IMR-90 (cell line): ENCODE measurements around the gene WAC. TPM values are rescaled to one million over a fixed set of nuclear protein-coding genes. Genes with fewer than 3 reads are reported as not detected.

Source experiments
- ATAC-seq: fragments of 200-7000 bp; cut with Tn5 transposase; 2 replicates; pipeline ENCODE4 v1.9.1; 2020; ENCODE audit warnings: low read depth, mild to moderate bottlenecking, moderate library complexity
- BruUV-seq: library from RNA; stranded (reverse); fragments of 400-500 nt; replicated peaks from 2 replicates; lab custom pipeline; 2021; lab: Mats Ljungman, UMichigan
- CTCF ChIA-PET: fragments of 300-600 bp; formaldehyde crosslinking; extraction: SDS; loops from one replicate; lab custom pipeline; 2021; ENCODE audit warnings: antibody characterized with exemption; lab: Yijun Ruan, JAX
- POLR2A ChIA-PET: fragments of 300-600 bp; sonication (Branson Sonifier 250); formaldehyde crosslinking; loops from one replicate; lab custom pipeline; 2022; ENCODE audit warnings: antibody characterized with exemption; ENCODE audit not compliant: unreplicated experiment; lab: Charles Lee
- DNase-seq: peaks from one replicate; pipeline ENCODE4 v3.0.0; 2013
- H2AFZ ChIP-seq: replicated peaks from 2 replicates; pipeline ENCODE3; 2013; ENCODE audit warnings: low read length, mild to moderate bottlenecking; ENCODE audit not compliant: poor library complexity
- H2AK5ac ChIP-seq: 2 replicates; pipeline ENCODE4 v1.6.1; 2013; ENCODE audit warnings: low read depth, low read length, inconsistent platforms
- H2AK9ac ChIP-seq: replicated peaks from 2 replicates; pipeline ENCODE3; 2013; ENCODE audit warnings: mild to moderate bottlenecking, low read depth, low read length, moderate library complexity; ENCODE audit not compliant: poor library complexity
- H2BK120ac ChIP-seq: 2 replicates; pipeline ENCODE4 v1.6.1; 2013; ENCODE audit warnings: low read depth, low read length, inconsistent platforms
- H2BK15ac ChIP-seq: 3 replicates; pipeline ENCODE4 v1.6.1; 2013; ENCODE audit warnings: low read depth, low read length, inconsistent platforms
- H2BK20ac ChIP-seq: 2 replicates; pipeline ENCODE4 v1.6.1; 2013; ENCODE audit warnings: low read depth, mild to moderate bottlenecking, inconsistent platforms, low read length, moderate library complexity
- H2BK5ac ChIP-seq: 2 replicates; pipeline ENCODE4 v1.6.1; 2013; ENCODE audit warnings: mild to moderate bottlenecking, low read depth, low read length, inconsistent platforms; ENCODE audit not compliant: poor library complexity, severe bottlenecking
- H3K14ac ChIP-seq: replicated peaks from 2 replicates; pipeline ENCODE4 v1.6.1; 2013; ENCODE audit warnings: low read depth, low read length, inconsistent platforms
- H3K18ac ChIP-seq: 2 replicates; pipeline ENCODE4 v1.6.1; 2013; ENCODE audit warnings: low read depth, low read length, control low read depth
- H3K23ac ChIP-seq: 2 replicates; pipeline ENCODE4 v1.6.1; 2013; ENCODE audit warnings: low read depth, low read length, inconsistent platforms
- H3K27ac ChIP-seq: 2 replicates; pipeline ENCODE4 v1.5.1; 2013; ENCODE audit warnings: mild to moderate bottlenecking, control low read depth, low read length; ENCODE audit not compliant: insufficient read depth
- H3K27me3 ChIP-seq: 2 replicates; pipeline ENCODE4 v1.6.1; 2013; ENCODE audit warnings: low read length; ENCODE audit not compliant: control insufficient read depth, insufficient read depth
- H3K36me3 ChIP-seq: 2 replicates; pipeline ENCODE4 v1.6.1; 2013; ENCODE audit warnings: low read length, mixed read lengths; ENCODE audit not compliant: control insufficient read depth, insufficient read depth
- H3K4ac ChIP-seq: 2 replicates; pipeline ENCODE4 v1.6.1; 2013; ENCODE audit warnings: low read depth, low read length, inconsistent platforms
- H3K4me1 ChIP-seq: 2 replicates; pipeline ENCODE4 v1.6.1; 2013; ENCODE audit warnings: low read length, mixed read lengths; ENCODE audit not compliant: control insufficient read depth, insufficient read depth
- H3K4me2 ChIP-seq: 2 replicates; pipeline ENCODE4 v1.6.1; 2013; ENCODE audit warnings: low read depth, mild to moderate bottlenecking, control low read depth, low read length, moderate library complexity
- H3K4me3 ChIP-seq: 2 replicates; pipeline ENCODE4 v1.5.1; 2013; ENCODE audit warnings: low read depth, mild to moderate bottlenecking, control low read depth, low read length, moderate library complexity; ENCODE audit not compliant: insufficient read depth
- H3K56ac ChIP-seq: 2 replicates; pipeline ENCODE4 v1.6.1; 2013; ENCODE audit warnings: low read length, inconsistent platforms; ENCODE audit not compliant: insufficient read depth; ENCODE audit errors: extremely low read depth
- H3K79me1 ChIP-seq, 2 experiments: 2 replicates each; pipeline ENCODE4 v1.6.1; 2013; ENCODE audit warnings: low read length in 2 of 2, inconsistent platforms in 1 of 2, low read depth in 1 of 2
- H3K9ac ChIP-seq: 2 replicates; pipeline ENCODE4 v1.6.1; 2013; ENCODE audit warnings: low read depth, low read length, control low read depth
- H3K9me1 ChIP-seq: 2 replicates; pipeline ENCODE4 v1.6.1; 2013; ENCODE audit warnings: low read length, inconsistent platforms; ENCODE audit not compliant: insufficient read depth
- H3K9me3 ChIP-seq: 2 replicates; pipeline ENCODE4 v1.6.1; 2013; ENCODE audit warnings: low read length; ENCODE audit not compliant: control insufficient read depth, insufficient read depth
- H4K20me1 ChIP-seq: 2 replicates; pipeline ENCODE4 v1.6.1; 2013; ENCODE audit warnings: low read length, inconsistent platforms; ENCODE audit not compliant: insufficient read depth
- H4K5ac ChIP-seq: 2 replicates; pipeline ENCODE4 v1.6.1; 2013; ENCODE audit warnings: mild to moderate bottlenecking, low read depth, low read length, control low read depth
- H4K8ac ChIP-seq, 2 experiments: 2 replicates each; pipeline ENCODE4 v1.6.1; 2013; ENCODE audit warnings: low read depth in 2 of 2, low read length in 2 of 2, control low read depth in 1 of 2, inconsistent platforms in 1 of 2
- H4K91ac ChIP-seq: 2 replicates; pipeline ENCODE4 v1.6.1; 2013; ENCODE audit warnings: low read depth, low read length, inconsistent platforms; ENCODE audit not compliant: insufficient read depth
- BHLHE40 ChIP-seq: fragments of 150-350 bp; IDR thresholded peaks from 2 replicates; pipeline ENCODE4 v1.6.1; 2016; ENCODE audit warnings: mild to moderate bottlenecking, low read depth, low read length
- CEBPB ChIP-seq: IDR thresholded peaks from 2 replicates; pipeline ENCODE4 v1.6.1; 2012; ENCODE audit warnings: low read depth, low read length, improper control_type of control experiment
- CHD1 ChIP-seq: IDR thresholded peaks from 2 replicates; pipeline ENCODE4 v1.6.1; 2012; ENCODE audit warnings: low read depth, low read length, improper control_type of control experiment
- CTCF ChIP-seq: conservative IDR thresholded peaks from 2 replicates; pipeline ENCODE4 v1.5.1; 2012; ENCODE audit warnings: mild to moderate bottlenecking, low read depth, low read length, improper control_type of control experiment
- ELK1 ChIP-seq: fragments of 150-350 bp; IDR thresholded peaks from 2 replicates; pipeline ENCODE4 v1.6.1; 2016; ENCODE audit warnings: low read depth, mild to moderate bottlenecking, low read length, moderate library complexity, borderline replicate concordance
- FOS ChIP-seq: fragments of 150-350 bp; IDR thresholded peaks from 2 replicates; pipeline ENCODE4 v1.6.1; 2016; ENCODE audit warnings: low read depth, low read length
- MAFK ChIP-seq: IDR thresholded peaks from 2 replicates; pipeline ENCODE4 v1.6.1; 2012; ENCODE audit warnings: low read depth, low read length, improper control_type of control experiment
- MAZ ChIP-seq: IDR thresholded peaks from 2 replicates; pipeline ENCODE4 v1.6.1; 2012; ENCODE audit warnings: low read depth, mild to moderate bottlenecking, low read length, improper control_type of control experiment, moderate library complexity, borderline replicate concordance
- MXI1 ChIP-seq: IDR thresholded peaks from 2 replicates; pipeline ENCODE4 v1.6.1; 2012; ENCODE audit warnings: low read depth, mild to moderate bottlenecking, low read length, moderate library complexity, borderline replicate concordance
- NFE2L2 ChIP-seq: fragments of 150-350 bp; IDR thresholded peaks from 2 replicates; pipeline ENCODE4 v1.6.1; 2016; ENCODE audit warnings: low read depth, mild to moderate bottlenecking, low read length
- POLR2A ChIP-seq: IDR thresholded peaks from 2 replicates; pipeline ENCODE4 v1.6.1; 2012; ENCODE audit warnings: mild to moderate bottlenecking, low read depth, low read length
- RAD21 ChIP-seq: IDR thresholded peaks from 2 replicates; pipeline ENCODE4 v1.6.1; 2012; ENCODE audit warnings: low read length, improper control_type of control experiment
- RCOR1 ChIP-seq: IDR thresholded peaks from 2 replicates; pipeline ENCODE4 v1.6.1; 2012; ENCODE audit warnings: mild to moderate bottlenecking, low read length, improper control_type of control experiment; ENCODE audit not compliant: insufficient replicate concordance
- RFX5 ChIP-seq: IDR thresholded peaks from 2 replicates; pipeline ENCODE4 v1.8.0; 2012; ENCODE audit warnings: low read depth, mild to moderate bottlenecking, low read length, moderate library complexity
- SMC3 ChIP-seq: fragments of 150-350 bp; IDR thresholded peaks from 2 replicates; pipeline ENCODE4 v1.6.1; 2016; ENCODE audit warnings: low read depth, mild to moderate bottlenecking, antibody characterized with exemption, low read length, moderate library complexity
- WGBS, 2 experiments: methylation state at CpG; one replicate each; pipeline versions ENCODE4 v1.1.5 to v1.1.7; 2013; ENCODE audit warnings: missing lambda C conversion rate in 2 of 2; ENCODE audit not compliant: insufficient read length in 1 of 2; ENCODE audit errors: extremely low coverage in 2 of 2; 5-methylcytosine and 5-hydroxymethylcytosine counted together
- dilution Hi-C: fragments of 300-500 bp; cut with HindIII; formaldehyde crosslinking; loops from one replicate; pipeline ENCODE4 v1.14.3; 2018; ENCODE audit warnings: low sequenced_read_pairs; ENCODE audit not compliant: unreplicated experiment
- in situ Hi-C: fragments of 300-500 bp; cut with MboI; formaldehyde crosslinking; loops from 3 replicates; pipeline ENCODE4 v1.14.3; 2019; ENCODE audit warnings: low sequenced_read_pairs, inconsistent platforms, mixed read lengths
- intact Hi-C: fragments of 100-400 bp; cut with micrococcal nuclease; formaldehyde crosslinking; loops from 2 replicates; pipeline ENCODE4 v1.10.0; 2022
- polyA plus RNA-seq, 3 experiments: library from polyadenylated mRNA; depleted of rRNA; stranded (reverse); fragments of >200 nt; gene quantifications; 2 replicates each; pipeline ENCODE4 v1.2.3, GENCODE V29; 2012; ENCODE audit warnings: low replicate concordance in 1 of 3
- total RNA-seq: library from RNA; depleted of rRNA; stranded (reverse); fragments of >200 nt; gene quantifications from 2 replicates; pipeline ENCODE4 v1.2.3, GENCODE V29; 2012
- TF ChIP-seq, protein P1 (sequence below): fragments of 150-350 bp; IDR thresholded peaks from 2 replicates; pipeline ENCODE4 v1.6.1; 2017; ENCODE audit warnings: mild to moderate bottlenecking, antibody characterized with exemption, low read length, low read depth

Gene WAC
- total and polyA plus RNA-seq, 2 of the 4 experiments (the other 2 are of a cell fraction), result 39.6 to 52.2 TPM

DNA sequence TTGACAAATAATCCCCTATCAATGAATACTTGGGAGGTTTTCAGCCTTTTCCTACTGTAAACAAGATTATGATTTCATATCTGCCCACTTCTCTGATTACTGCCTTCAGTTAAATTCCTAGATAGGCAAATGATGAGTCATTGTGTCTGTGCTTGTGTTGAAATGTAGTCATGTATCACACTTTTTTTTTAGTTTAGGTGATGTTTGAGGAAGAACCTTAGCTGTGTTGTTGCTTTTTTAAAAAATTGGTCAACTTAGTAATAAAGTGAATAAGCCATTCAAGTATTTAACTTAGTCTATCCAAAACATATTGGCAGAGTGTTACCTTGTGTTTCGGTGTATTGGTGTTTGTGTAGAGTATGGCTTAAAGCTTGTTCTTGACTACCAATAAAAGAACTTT lies 60.0 kb downstream of the WAC start:
- DNase-seq (peak; percentile 88), ATAC-seq (peak; percentile 59)
- peak overlapping the region; percentile 74; the same call in 1 of the 2 replicates for H3K4me2 ChIP-seq
- H3K79me1 ChIP-seq, result peaks cover 16 to 65% of the 10 kb centered on the region in 2 experiments; a peak in 3 of 4 replicates
- no peak overlapping the region for H4K5ac ChIP-seq
- H3K56ac ChIP-seq, result no peak overlapping the region
- no peak overlapping the region for H3K14ac ChIP-seq
- ChIA-PET CTCF (no interaction called here), POLR2A (no interaction called here)
- WGBS, 2 experiments, result no CpG with 5 or more reads among the region's 1 CpG
- H3K9ac ChIP-seq, result no peak overlapping the region
- H4K8ac ChIP-seq, result no peak overlapping the region
- no peak overlapping the region for H3K27ac ChIP-seq
- H3K4ac ChIP-seq, result no peak overlapping the region
- H2BK120ac ChIP-seq, result no peak overlapping the region
- no peak overlapping the region for H3K23ac ChIP-seq
- H3K9me1 ChIP-seq, result peaks cover 5% of the 10 kb centered on the region
- H3K36me3 ChIP-seq, result peaks cover 23% of the 10 kb centered on the region
- no peaks in the 10 kb centered on the region for H3K9me3 ChIP-seq
- in situ Hi-C loops (no loop called here), intact Hi-C loops (no loop called here), dilution Hi-C loops (no loop called here)
- H2BK5ac ChIP-seq, result no peak overlapping the region
- no peak overlapping the region for H2BK15ac ChIP-seq
- TF ChIP-seq, protein P1, sequence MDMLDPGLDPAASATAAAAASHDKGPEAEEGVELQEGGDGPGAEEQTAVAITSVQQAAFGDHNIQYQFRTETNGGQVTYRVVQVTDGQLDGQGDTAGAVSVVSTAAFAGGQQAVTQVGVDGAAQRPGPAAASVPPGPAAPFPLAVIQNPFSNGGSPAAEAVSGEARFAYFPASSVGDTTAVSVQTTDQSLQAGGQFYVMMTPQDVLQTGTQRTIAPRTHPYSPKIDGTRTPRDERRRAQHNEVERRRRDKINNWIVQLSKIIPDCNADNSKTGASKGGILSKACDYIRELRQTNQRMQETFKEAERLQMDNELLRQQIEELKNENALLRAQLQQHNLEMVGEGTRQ, result no peak
- TF ChIP-seq POLR2A (no peak), SMC3 (no peak), RAD21 (no peak), CTCF (no peak), NFE2L2 (peak; percentile 91), CHD1 (no peak), FOS (peak; percentile 97), RFX5 (no peak), BHLHE40 (peak; percentile 71; the same call in 1 of the 2 replicates), RCOR1 (peak; percentile 52), CEBPB (peak; percentile 90), ELK1 (no peak), MXI1 (no peak), MAFK (0 out of 2 replicates have a peak, but pooled peaks have one; percentile 27), MAZ (no peak)
- H2AK5ac ChIP-seq, result no peak overlapping the region
- H2AK9ac ChIP-seq, result no peak overlapping the region
- BruUV-seq, result no TSS peak
- H4K20me1 ChIP-seq, result peaks cover 78% of the 10 kb centered on the region
- H3K4me3 ChIP-seq, result no peak overlapping the region
- no peak overlapping the region for H2BK20ac ChIP-seq
- no peaks in the 10 kb centered on the region for H3K27me3 ChIP-seq
- H2AFZ ChIP-seq, result no peak overlapping the region
- H4K91ac ChIP-seq, result no peak overlapping the region
- H3K18ac ChIP-seq, result no peak overlapping the region
- peaks cover 11% of the 10 kb centered on the region for H3K4me1 ChIP-seq
